ENCODE measurements around the gene NRCAM. TPM values are rescaled to one million over a fixed set of nuclear protein-coding genes. Genes with fewer than 3 reads are reported as not detected.
A peak's percentile ranks its signal among the peaks of the same experiment; 100 is the strongest.

The NRCAM gene
- total RNA-seq, 1 donor from 2014 or later, result 9.3 TPM

DNA sequence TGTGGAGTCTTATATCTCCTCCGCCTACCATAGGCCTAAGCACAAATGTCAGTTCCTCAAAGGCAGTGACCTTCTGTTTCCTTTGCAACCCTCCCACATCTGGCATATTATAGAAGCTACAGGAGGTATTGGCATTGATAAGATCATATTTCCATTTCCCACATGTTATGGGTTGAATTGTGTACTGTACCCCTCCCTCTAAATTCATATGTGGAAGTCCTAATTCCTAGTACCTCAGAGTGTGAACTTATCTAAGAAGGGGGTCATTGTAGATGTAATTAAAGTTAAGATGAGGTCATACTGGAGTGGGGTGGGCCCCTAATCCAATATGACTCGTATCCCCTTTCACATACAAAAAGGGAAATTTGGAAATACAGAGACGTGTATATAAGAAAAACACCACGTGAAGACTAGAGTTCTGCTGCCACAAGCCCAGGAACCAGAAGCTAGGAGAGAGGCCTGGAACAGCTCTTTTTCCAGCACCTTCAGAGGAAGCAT lies 320.0 kb downstream of the NRCAM start:
- no peaks in the 10 kb centered on the region for H3K79me2 ChIP-seq (ENCODE audit: insufficient read depth, low read length)
- no peak overlapping the region for H3K27ac Mint-ChIP-seq (ENCODE audit: unreplicated experiment)
- H3K4me3 ChIP-seq (ENCODE audit: insufficient read depth, low read depth, low read length), result no peak overlapping the region
- no peak overlapping the region for H3K4me2 ChIP-seq (ENCODE audit: low read length)
- H3K9ac ChIP-seq (ENCODE audit: low read length), result no peak overlapping the region
- no peak overlapping the region for H3K4me3 Mint-ChIP-seq (ENCODE audit: unreplicated experiment)
- peaks cover 9% of the 10 kb centered on the region for H3K27me3 Mint-ChIP-seq (ENCODE audit: low read depth, unreplicated experiment)
- H3K4me1 ChIP-seq (ENCODE audit: insufficient read depth, low read length), result peaks cover 13% of the 10 kb centered on the region
- no peak for FAIRE-seq
- peaks cover 4% of the 10 kb centered on the region for H3K9me3 ChIP-seq (ENCODE audit: insufficient read depth, low read depth, low read length)
- H3K9me3 Mint-ChIP-seq (ENCODE audit: unreplicated experiment), result no peaks in the 10 kb centered on the region
- no peak overlapping the region for H2AFZ ChIP-seq (ENCODE audit: low read depth, low read length)
- H3K27ac ChIP-seq (ENCODE audit: low read depth, low read length), result no peak overlapping the region
- no peaks in the 10 kb centered on the region for H3K27me3 ChIP-seq (ENCODE audit: insufficient read depth, low read length)
- no peaks in the 10 kb centered on the region for H3K36me3 Mint-ChIP-seq (ENCODE audit: low read depth, unreplicated experiment)
- H3K4me1 Mint-ChIP-seq (ENCODE audit: low read depth, unreplicated experiment), result peaks cover 26% of the 10 kb centered on the region
- no peak for DNase-seq (ENCODE audit: low read depth)
- H4K20me1 ChIP-seq (ENCODE audit: insufficient read depth, low read length), result no peaks in the 10 kb centered on the region
- no peak for TF ChIP-seq EZH2 (IDR thresholded peaks at IDR 0.05; ENCODE audit: insufficient read depth, low read length)
- TF ChIP-seq, protein P1, sequence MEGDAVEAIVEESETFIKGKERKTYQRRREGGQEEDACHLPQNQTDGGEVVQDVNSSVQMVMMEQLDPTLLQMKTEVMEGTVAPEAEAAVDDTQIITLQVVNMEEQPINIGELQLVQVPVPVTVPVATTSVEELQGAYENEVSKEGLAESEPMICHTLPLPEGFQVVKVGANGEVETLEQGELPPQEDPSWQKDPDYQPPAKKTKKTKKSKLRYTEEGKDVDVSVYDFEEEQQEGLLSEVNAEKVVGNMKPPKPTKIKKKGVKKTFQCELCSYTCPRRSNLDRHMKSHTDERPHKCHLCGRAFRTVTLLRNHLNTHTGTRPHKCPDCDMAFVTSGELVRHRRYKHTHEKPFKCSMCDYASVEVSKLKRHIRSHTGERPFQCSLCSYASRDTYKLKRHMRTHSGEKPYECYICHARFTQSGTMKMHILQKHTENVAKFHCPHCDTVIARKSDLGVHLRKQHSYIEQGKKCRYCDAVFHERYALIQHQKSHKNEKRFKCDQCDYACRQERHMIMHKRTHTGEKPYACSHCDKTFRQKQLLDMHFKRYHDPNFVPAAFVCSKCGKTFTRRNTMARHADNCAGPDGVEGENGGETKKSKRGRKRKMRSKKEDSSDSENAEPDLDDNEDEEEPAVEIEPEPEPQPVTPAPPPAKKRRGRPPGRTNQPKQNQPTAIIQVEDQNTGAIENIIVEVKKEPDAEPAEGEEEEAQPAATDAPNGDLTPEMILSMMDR (IDR thresholded peaks at IDR 0.05; ENCODE audit: insufficient read depth, low read depth, low read length), result no peak
- H3K36me3 ChIP-seq (ENCODE audit: insufficient read depth, low read length), result no peaks in the 10 kb centered on the region

DNA sequence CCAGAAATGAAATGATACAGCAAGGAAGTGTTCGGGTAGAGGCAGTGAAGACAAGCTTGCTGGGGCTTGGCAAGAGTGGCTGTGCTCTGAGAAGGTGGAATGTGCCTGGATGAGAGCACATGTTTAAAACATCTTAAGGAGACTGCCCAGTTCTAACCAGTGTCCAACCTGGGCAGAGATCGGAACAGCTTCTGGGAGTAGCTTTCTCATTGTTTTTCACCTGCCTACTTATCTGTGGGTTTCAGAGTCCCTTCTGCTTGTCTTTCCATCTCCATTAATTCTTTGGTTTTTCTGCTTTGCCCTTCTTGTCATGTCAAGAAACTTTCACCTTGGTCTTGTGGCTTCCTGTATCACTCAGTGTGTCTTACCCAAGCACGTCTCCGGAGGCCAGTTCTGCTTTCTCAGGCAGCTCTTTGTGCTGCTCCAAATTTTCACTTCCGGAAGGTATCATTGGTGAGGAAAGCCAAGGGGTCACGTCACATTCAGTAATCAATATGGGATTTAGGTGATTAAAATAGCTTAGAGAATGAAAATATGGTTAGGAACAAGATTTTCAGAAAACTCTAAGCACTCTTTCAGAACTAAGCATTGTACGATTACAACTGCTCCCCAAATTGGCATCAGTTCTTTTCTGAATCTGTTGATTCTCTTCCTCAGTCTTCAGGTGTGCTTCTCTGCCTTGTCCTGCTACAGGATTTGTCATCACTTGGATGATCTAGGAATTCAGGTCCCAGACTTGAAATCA lies 320.6 kb downstream of the NRCAM start:
- H3K27ac ChIP-seq (ENCODE audit: low read depth, low read length), result no peak overlapping the region
- no peaks in the 10 kb centered on the region for H3K27me3 ChIP-seq (ENCODE audit: insufficient read depth, low read length)
- no peaks in the 10 kb centered on the region for H3K36me3 ChIP-seq (ENCODE audit: insufficient read depth, low read length)
- no peak overlapping the region for H3K9ac ChIP-seq (ENCODE audit: low read length)
- H2AFZ ChIP-seq (ENCODE audit: low read depth, low read length), result no peak overlapping the region
- no peak overlapping the region for H3K4me2 ChIP-seq (ENCODE audit: low read length)
- TF ChIP-seq EZH2 (IDR thresholded peaks at IDR 0.05; ENCODE audit: insufficient read depth, low read length), result no peak
- TF ChIP-seq, protein P1 (IDR thresholded peaks at IDR 0.05; ENCODE audit: insufficient read depth, low read depth, low read length), result no peak
- Mint-ChIP-seq H3K9me3 (ENCODE audit: unreplicated experiment) (no peaks in the 10 kb centered on the region), H3K27me3 (ENCODE audit: low read depth, unreplicated experiment) (peaks cover 6% of the 10 kb centered on the region), H3K4me1 (ENCODE audit: low read depth, unreplicated experiment) (peaks cover 26% of the 10 kb centered on the region), H3K4me3 (ENCODE audit: unreplicated experiment) (no peak overlapping the region), H3K27ac (ENCODE audit: unreplicated experiment) (no peak overlapping the region), H3K36me3 (ENCODE audit: low read depth, unreplicated experiment) (no peaks in the 10 kb centered on the region)
- DNase-seq (ENCODE audit: low read depth), result no peak
- no peaks in the 10 kb centered on the region for H3K79me2 ChIP-seq (ENCODE audit: insufficient read depth, low read length)
- H3K4me3 ChIP-seq (ENCODE audit: insufficient read depth, low read depth, low read length), result no peak overlapping the region
- FAIRE-seq, result no peak
- H4K20me1 ChIP-seq (ENCODE audit: insufficient read depth, low read length), result no peaks in the 10 kb centered on the region
- peaks cover 13% of the 10 kb centered on the region for H3K4me1 ChIP-seq (ENCODE audit: insufficient read depth, low read length)
- peaks cover 4% of the 10 kb centered on the region for H3K9me3 ChIP-seq (ENCODE audit: insufficient read depth, low read depth, low read length)

DNA sequence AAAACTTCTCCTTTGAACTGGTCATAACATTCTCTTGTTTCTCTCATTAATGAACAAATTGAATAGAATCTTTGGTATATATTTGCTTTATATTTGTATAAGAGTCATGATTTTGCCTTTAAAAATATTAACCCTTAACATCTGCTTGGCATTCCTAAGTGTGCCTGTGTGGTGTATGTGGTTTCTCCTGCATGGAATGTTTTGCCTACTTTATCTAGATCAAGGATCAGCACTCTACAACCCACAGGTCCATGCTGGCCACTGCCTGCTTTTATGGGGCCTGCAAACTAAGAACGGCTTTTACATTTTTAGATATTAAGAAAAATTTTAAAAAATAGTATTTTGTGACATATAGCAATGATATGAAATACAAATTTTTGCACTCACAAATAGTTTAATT lies 321.8 kb downstream of the NRCAM start:
- Mint-ChIP-seq H3K9me3 (ENCODE audit: unreplicated experiment) (no peaks in the 10 kb centered on the region), H3K27me3 (ENCODE audit: low read depth, unreplicated experiment) (peaks cover 7% of the 10 kb centered on the region), H3K4me1 (ENCODE audit: low read depth, unreplicated experiment) (peaks cover 26% of the 10 kb centered on the region), H3K36me3 (ENCODE audit: low read depth, unreplicated experiment) (no peaks in the 10 kb centered on the region), H3K27ac (ENCODE audit: unreplicated experiment) (no peak overlapping the region), H3K4me3 (ENCODE audit: unreplicated experiment) (no peak overlapping the region)
- peaks cover 4% of the 10 kb centered on the region for H3K9me3 ChIP-seq (ENCODE audit: insufficient read depth, low read depth, low read length)
- TF ChIP-seq EZH2 (IDR thresholded peaks at IDR 0.05; ENCODE audit: insufficient read depth, low read length), result no peak
- peaks cover 13% of the 10 kb centered on the region for H3K4me1 ChIP-seq (ENCODE audit: insufficient read depth, low read length)
- H3K4me3 ChIP-seq (ENCODE audit: insufficient read depth, low read depth, low read length), result no peak overlapping the region
- H3K27me3 ChIP-seq (ENCODE audit: insufficient read depth, low read length), result no peaks in the 10 kb centered on the region
- DNase-seq (ENCODE audit: low read depth) (peak; percentile 32), FAIRE-seq (no peak)
- no peak overlapping the region for H3K4me2 ChIP-seq (ENCODE audit: low read length)
- H3K36me3 ChIP-seq (ENCODE audit: insufficient read depth, low read length), result no peaks in the 10 kb centered on the region
- H2AFZ ChIP-seq (ENCODE audit: low read depth, low read length), result no peak overlapping the region
- no peak overlapping the region for H3K27ac ChIP-seq (ENCODE audit: low read depth, low read length)
- no peaks in the 10 kb centered on the region for H4K20me1 ChIP-seq (ENCODE audit: insufficient read depth, low read length)
- H3K9ac ChIP-seq (ENCODE audit: low read length), result no peak overlapping the region
- H3K79me2 ChIP-seq (ENCODE audit: insufficient read depth, low read length), result no peaks in the 10 kb centered on the region
